GM21390 (cell line): ENCODE measurements around the gene SPTBN4.
"Not testable (repeated sequence)": the region's sequence is repeated elsewhere in the genome, so short reads cannot be mapped to it uniquely, and the experiment has no call there.

ENCODE experiments used
- ATAC-seq: cut with Tn5 transposase; IDR thresholded peaks from one replicate; pipeline ENCODE4 v1.9.1; 2021; ENCODE audit not compliant: unreplicated experiment

The SPTBN4 gene

DNA sequence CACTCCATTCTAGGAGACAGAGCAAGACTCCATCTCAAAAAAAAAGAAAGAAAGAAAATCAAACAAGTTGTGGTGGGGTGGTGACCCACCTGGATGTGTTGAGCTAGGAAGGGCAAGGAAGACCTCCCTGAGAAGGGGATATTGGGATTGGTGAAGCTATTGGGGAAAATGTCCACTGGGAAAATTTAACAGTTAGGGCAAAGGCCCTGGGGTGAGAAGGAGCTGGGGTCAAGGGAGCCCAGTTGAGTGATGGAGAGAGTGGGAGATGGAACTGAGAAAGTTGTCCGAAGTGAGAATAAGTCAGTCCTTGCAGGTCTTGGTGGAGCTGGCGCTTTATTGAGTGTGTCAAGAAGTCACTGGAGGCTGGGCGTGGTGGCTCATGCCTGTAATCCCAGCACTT lies 28.5 kb upstream of the SPTBN4 start:
- no peak for ATAC-seq

GRCh38 chr19:40441719-40442253 lies 25.0 kb upstream of the SPTBN4 start:
- no peak for ATAC-seq

- ATAC-seq, result no peak
Observed at GRCh38 chr19:40442328-40443130, 24.3 kb upstream of the SPTBN4 start.

DNA sequence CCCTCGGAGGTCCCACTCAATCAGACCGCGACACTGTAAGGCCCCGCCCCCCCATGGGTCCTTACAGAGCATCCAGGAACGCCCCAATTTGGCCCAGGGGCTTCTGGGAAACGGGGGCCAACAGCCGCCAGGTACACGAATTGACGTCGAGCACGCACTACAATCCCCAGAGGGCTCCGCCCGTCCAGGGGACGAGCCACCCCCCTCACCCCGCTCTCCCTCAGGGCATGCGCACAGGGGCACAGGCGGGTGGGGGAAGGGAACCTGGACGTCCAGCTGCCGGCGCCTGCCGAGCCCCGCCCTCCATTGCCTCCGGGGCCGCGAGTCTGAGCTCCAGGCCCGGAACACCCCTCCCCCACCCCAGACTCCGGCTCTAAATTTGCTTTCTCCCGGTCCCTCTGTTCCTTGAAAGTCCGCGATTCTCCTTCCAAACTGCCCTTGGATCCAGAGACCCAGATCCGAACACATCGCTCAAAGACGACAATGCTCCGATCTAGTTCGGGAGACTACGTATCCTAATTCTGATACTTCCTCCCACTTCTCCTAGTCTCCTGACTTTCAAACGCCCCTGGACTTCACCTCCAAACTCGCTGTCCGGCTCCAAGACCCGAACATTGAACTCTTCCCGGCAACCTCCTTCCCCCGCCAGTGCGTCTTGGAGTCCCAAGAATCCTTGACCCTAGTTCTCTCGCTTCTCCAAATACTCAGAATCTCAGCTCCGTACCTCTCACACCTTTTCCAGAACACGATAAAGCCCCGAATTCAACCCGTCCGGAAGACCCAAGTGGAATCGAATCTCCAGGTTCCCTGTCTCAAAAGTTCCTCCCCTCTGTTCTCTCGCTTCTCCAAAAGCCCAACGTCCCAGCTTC lies 23.4 kb upstream of the SPTBN4 start:
- peak; percentile 59 for ATAC-seq

DNA sequence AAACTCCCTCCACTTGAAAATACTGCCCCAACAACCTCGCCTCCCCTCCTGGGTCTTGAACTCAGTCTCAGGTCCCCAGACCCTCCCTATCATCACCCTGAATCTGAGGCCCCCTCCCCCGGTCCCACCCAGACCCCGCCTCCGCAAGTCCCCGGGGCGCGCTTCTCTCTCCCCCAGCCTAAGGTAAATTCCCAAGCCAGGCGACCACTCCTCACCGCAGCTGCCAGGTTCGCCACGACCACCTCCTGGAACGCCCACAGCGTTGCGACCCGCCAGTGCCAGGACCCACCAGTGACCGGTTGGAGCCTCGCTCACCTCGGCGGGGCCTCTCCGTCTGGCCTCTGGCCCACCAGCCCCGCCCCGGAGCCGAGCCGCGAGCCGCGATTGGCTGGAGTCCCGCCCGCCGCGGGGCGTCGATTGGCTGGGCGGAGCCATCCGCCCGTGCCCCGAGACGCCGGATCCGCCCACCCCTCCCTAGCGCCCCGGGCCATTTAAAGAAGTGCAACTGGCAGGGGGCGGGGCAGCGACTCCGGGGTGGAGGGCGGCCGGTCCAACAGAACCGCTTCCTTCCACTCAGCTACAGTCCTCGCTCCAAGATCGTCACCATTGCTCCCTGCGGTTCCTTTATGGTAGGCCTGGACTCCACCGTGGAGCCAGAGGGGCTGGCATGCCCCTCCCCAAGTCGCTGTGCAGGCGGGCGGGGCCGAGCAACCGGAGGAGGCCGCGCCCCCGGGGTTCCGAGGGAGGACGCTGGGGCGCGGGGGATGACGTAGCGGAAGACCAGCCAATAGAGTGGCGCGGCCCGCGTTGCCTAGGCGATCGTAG lies 22.6 kb upstream of the SPTBN4 start, which contains the start of gene SERTAD3:
SERTAD3 (minus strand) TSS at position 336 of the 825 bp plus-strand sequence. CDS start 2,255 bp downstream, outside the sequence.
- peak; percentile 66 for ATAC-seq

DNA sequence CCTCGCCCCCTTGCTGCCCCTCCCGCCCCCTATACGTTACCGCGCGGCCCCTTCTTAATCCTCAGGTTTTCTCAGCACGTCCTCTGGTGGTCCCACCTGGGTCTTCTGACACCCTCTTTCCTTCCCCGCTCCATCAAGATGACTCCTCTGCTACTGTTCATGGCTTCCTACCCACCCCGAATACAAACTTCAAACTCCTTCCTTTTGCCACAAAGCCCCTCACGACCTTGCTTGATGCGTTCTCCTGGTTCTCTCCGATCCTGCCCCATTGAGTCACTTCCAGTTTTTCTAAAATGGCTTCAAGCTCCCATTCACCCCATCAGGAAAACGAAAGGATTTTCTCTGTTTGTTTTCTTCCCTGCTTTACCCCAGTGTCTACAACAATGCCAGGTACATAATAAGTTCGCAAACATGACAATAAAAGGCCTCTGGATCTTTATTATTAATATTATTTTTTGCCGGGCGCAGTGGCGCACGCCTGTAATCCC lies 21.9 kb upstream of the SPTBN4 start:
- no peak for ATAC-seq

DNA sequence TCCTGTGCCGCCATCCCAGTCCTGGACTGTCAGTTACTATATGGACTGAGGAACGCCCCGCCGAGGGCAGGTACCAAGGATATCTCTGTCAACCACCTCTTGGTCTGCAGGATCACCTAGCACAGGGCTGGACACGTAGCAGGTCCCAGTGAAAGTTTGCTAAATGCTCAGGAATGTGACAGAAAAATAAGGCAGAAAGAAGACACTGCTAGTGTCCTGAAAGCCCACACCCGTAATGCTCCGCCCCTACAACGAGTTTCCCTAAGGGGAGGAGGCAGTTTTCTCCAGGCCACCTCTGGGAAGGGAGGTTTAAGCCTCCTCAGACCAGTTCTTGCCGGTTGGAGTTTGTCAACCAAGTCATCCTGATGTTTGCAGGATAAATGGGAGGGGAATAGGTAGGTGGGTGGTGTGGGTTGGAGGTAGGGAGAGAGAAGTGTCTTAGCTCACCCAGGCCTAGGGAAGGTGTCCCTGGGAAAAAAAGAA lies 21.0 kb upstream of the SPTBN4 start:
- ATAC-seq, result no peak

DNA sequence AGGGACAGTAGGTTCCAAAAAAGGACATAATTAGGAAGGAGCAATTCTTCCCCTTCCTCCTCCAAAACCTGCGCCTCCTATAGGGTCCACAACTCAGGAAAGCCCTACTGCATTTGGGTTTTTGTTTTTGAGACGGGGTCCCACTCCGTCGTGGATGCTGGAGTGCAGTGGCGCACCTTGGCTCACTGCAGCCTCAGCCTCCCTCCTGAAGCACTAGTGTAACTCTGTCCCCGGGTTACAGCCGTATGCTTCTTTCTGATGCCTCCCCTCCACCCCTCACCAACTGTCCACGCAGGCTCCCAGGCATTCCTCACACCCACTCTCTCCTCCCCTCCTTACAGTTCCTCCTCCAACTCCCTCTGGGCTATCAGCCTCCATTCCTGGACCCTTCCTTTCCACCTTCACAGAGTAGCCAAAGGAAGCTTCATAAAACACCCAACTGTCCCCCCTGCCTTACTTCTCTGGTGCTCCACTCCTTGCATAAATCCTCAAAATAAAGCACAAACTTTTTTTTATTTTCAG lies 20.5 kb upstream of the SPTBN4 start:
- ATAC-seq, result no peak

GRCh38 chr19:40449506-40449905 lies 17.3 kb upstream of the SPTBN4 start:
- ATAC-seq, result no peak

DNA sequence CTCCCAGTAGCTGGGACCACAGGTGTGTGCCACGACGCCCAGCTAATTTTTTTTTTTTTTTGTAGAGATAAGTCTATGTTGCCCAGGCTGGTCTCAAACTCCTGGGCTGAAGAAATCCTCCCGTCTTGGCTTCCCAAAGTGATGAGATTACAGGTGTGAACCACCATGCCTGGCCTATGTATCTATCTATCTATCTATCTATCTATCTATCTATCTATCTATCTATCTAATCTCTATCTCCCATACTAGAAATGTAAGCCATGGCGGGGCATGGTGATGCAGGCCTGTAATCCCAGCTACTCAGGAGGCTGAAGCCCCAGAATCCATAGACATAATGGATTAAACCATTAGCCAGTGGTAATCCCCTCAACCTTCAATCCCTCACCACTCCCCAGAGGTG lies 16.1 kb upstream of the SPTBN4 start:
- ATAC-seq, result no peak

DNA sequence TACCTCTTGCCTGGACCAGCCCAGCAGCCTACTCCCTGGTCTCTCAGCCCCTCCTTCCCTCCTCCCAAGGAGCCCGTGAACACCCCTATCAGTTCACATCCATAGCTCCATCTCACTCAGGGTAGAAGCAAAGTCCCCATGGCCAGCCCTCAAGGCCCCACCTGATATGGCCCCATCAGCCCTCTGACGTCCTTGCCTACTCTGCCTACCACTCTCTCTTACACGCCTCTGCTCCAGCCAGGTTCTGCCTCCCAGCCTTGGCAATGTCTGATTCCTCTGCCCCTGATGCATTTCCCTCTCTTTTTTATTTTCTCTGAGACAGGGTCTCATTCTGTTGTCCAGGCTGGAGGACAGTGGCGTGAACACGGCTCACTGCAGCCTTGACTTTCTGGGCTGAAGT lies 14.8 kb upstream of the SPTBN4 start:
- no peak for ATAC-seq

DNA sequence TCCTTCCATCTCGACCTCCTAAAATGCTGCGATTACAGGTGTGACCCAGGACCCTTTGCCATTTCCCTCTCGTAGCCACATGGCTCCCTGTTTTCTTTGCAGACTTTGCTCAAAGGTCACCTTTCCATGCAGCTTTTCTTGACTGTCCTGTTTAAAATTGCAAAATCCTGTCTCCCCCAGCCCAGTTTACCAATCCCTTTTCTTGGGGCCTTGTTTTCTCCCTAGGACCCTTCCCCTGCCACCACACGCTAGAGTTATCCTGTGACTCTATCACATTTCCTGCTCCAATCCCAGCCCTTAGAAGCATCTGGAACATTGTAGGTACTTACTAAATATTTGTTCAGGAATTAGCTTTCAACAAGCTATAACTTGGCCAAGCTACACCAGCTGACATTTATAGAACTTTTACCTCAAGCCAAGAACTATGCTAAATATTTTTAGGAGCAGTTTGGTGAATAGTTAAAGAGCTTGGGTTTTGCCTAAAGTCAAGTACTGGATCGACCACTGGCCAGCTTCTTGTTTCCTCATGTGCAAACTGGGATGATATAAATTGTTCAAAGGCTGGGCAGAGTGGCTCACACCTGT lies 13.6 kb upstream of the SPTBN4 start:
- no peak for ATAC-seq

GRCh38 chr19:40453943-40454342 lies 12.9 kb upstream of the SPTBN4 start:
- not testable (repeated sequence) for ATAC-seq

GRCh38 chr19:40457048-40457447 lies 9.8 kb upstream of the SPTBN4 start:
- no peak for ATAC-seq

- no peak for ATAC-seq
Observed at GRCh38 chr19:40457953-40458596, 8.7 kb upstream of the SPTBN4 start.

GRCh38 chr19:40458597-40458974 lies 8.2 kb upstream of the SPTBN4 start:
- no peak for ATAC-seq

- no peak for ATAC-seq
Observed at GRCh38 chr19:40460185-40460584, 6.6 kb upstream of the SPTBN4 start.

DNA sequence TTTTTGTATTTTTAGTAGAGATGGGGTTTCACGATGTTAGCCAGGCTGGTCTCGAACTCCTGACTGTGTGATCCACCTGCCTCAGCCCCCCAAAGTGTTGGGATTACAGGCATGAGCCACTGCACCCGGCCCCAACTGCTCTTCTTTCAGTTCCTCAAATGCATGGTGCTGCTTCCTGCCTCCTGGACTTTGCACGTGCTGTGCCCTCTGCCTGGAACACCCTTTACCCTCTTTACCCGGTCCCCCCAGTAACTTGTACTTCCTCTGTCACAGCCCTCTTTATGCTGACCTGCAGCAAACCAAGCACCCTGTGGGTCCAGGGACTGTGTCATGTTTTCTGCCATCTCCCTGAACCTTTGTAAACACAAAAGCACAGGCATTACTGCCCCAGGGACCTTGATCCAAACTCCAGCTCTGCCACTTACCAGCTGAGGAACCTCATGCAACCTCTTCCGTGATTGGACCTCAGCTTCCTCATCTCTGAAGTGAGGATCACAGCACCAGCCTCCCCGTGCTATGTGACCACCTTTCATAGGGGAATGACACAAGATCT lies 5.1 kb upstream of the SPTBN4 start:
- ATAC-seq, result no peak

GRCh38 chr19:40463587-40464037 lies 3.2 kb upstream of the SPTBN4 start:
- not testable (repeated sequence) for ATAC-seq
